Measurements from ENCODE around the gene AGPAT2.

- TF ChIP-seq MAX (IDR thresholded peaks at IDR 0.05; ENCODE audit: low read depth) (no peak), CTCF (IDR thresholded peaks at IDR 0.05) (peak; percentile 59), REST (IDR thresholded peaks at IDR 0.05; ENCODE audit: low read depth, low read length) (no peak), EZH2phosphoT487 (IDR thresholded peaks at IDR 0.05; ENCODE audit: borderline replicate concordance, low read depth) (no peak), RCOR1 (IDR thresholded peaks at IDR 0.05; ENCODE audit: low read length) (no peak), NFIC (IDR thresholded peaks at IDR 0.05; ENCODE audit: borderline replicate concordance) (no peak), FOXJ3 (CRISPR knock-in tag; IDR thresholded peaks at IDR 0.05) (no peak), CHD2 (IDR thresholded peaks at IDR 0.05; ENCODE audit: low read length, partially characterized antibody) (no peak)
Measured at GRCh38 chr9:136726631-136727191, 39.5 kb upstream of the AGPAT2 start.
